ENCODE results near the gene MAPKAPK2.

The MAPKAPK2 gene

GRCh38 chr1:206699626-206700025 lies 14.9 kb downstream of the MAPKAPK2 start:
- peaks cover 33% of the 10 kb centered on the region for H3K36me3 Mint-ChIP-seq
- H3K4me1 Mint-ChIP-seq: peaks cover 95% of the 10 kb centered on the region
- no peaks in the 10 kb centered on the region for H3K9me3 Mint-ChIP-seq
- ATAC-seq: no peak
- peak overlapping the region; percentile 92 for H3K27ac Mint-ChIP-seq
- peak overlapping the region; percentile 40 for H3K4me3 Mint-ChIP-seq
- no peak for DNase-seq (ENCODE audit: low spot score in 2 of 2)

- Mint-ChIP-seq H3K27ac (peak overlapping the region; percentile 92), H3K4me3 (peak overlapping the region; percentile 40), H3K36me3 (peaks cover 24% of the 10 kb centered on the region), H3K4me1 (peaks cover 95% of the 10 kb centered on the region), H3K9me3 (no peaks in the 10 kb centered on the region)
- ATAC-seq (no peak), DNase-seq (ENCODE audit: low spot score in 2 of 2) (no peak)
Measured at GRCh38 chr1:206700445-206701036, 15.8 kb downstream of the MAPKAPK2 start.

DNA sequence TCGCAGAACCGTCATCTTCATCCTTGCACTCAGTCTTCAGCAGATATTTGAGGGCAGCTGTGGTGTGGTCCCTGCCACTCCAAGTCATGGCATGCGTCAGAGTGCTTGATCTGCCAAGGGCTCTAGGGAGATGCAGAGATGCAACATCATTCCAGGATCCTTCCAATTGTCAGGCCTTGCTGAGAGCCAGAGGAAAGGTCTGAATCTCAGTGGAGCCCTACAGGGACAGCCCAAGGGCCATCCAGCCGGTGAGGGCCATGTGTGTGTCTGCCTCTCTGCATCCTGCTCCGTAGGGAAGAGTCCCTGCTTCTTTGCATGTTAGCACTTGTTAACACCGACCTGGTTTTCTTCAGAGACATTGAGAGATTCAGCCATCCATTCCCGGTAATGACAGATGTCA lies 17.6 kb downstream of the MAPKAPK2 start:
- ATAC-seq: no peak
- Mint-ChIP-seq H3K4me1 (peaks cover 95% of the 10 kb centered on the region), H3K9me3 (no peaks in the 10 kb centered on the region), H3K4me3 (no peak overlapping the region), H3K36me3 (peaks cover 7% of the 10 kb centered on the region), H3K27ac (peak overlapping the region; percentile 90)
- DNase-seq (ENCODE audit: low spot score in 2 of 2): no peak

DNA sequence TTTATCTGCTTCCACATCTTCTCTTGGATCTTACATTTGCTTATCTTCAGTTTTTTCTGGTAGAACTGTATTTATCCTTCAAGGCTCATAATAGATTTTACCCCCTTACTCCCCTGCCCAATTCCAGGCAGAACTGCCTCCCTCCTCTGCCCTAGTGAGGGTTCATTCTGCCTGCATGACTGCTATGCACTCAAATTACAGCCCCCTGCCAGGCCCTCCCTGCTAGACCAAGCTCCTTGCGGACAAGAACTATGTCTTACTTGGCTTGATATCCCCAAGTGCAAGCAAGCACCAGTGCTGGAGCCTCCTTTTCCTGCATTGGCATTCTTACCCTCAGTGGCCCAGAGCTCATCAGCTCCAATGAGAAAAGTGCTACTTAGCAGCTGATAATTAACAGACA lies 18.1 kb downstream of the MAPKAPK2 start:
- Mint-ChIP-seq H3K27ac (peak overlapping the region; percentile 90), H3K4me3 (peak overlapping the region; percentile 68), H3K36me3 (peaks cover 6% of the 10 kb centered on the region), H3K4me1 (peaks cover 95% of the 10 kb centered on the region), H3K9me3 (no peaks in the 10 kb centered on the region)
- ATAC-seq (no peak), DNase-seq (ENCODE audit: low spot score in 2 of 2) (no peak)

- peak in 1 of 2 donors; percentile 77 for DNase-seq (ENCODE audit: low spot score in 2 of 2)
Measured at GRCh38 chr1:206703661-206704060, 19.0 kb downstream of the MAPKAPK2 start.

DNA sequence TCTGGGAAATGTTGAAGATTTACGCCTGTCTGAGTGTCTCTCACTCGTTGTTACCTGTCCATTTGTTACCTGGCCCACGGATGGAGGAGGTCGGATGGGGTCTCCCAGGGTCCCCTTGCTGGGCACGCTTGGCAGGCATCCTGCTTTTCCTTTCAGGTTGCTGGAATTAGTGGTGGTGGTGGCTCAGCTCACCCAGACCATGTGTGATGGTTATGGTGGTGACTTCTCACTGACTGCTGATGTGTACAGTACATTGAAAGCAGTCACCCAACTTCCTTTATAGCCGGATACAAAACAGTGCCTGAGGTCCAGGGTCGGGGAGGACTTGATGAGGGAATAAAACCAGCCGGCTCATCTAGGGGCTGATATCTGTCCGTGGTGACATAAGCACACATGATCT lies 19.5 kb downstream of the MAPKAPK2 start:
- DNase-seq (ENCODE audit: low spot score in 2 of 2): no peak
- Mint-ChIP-seq H3K36me3 (peaks cover 6% of the 10 kb centered on the region), H3K9me3 (no peaks in the 10 kb centered on the region), H3K4me1 (peaks cover 97% of the 10 kb centered on the region), H3K27ac (peak overlapping the region; percentile 90), H3K4me3 (peak overlapping the region; percentile 68)
- ATAC-seq: peak; percentile 65

More at GRCh38 chr1:206703661-206704060, 19.0 kb downstream of the MAPKAPK2 start:
- Mint-ChIP-seq H3K4me1 (peaks cover 97% of the 10 kb centered on the region), H3K27ac (peak overlapping the region; percentile 90), H3K9me3 (no peaks in the 10 kb centered on the region), H3K36me3 (peaks cover 6% of the 10 kb centered on the region), H3K4me3 (peak overlapping the region; percentile 68)
- ATAC-seq: peak; percentile 87

GRCh38 chr1:206705191-206705590 lies 20.5 kb downstream of the MAPKAPK2 start:
- H3K9me3 Mint-ChIP-seq: no peaks in the 10 kb centered on the region
- peaks cover 97% of the 10 kb centered on the region for H3K4me1 Mint-ChIP-seq
- peak overlapping the region; percentile 90 for H3K27ac Mint-ChIP-seq
- DNase-seq (ENCODE audit: low spot score in 2 of 2): no peak
- peak overlapping the region; percentile 68 for H3K4me3 Mint-ChIP-seq
- ATAC-seq: no peak
- peaks cover 8% of the 10 kb centered on the region for H3K36me3 Mint-ChIP-seq

- Mint-ChIP-seq H3K36me3 (peaks cover 14% of the 10 kb centered on the region), H3K9me3 (no peaks in the 10 kb centered on the region), H3K4me1 (peaks cover 96% of the 10 kb centered on the region), H3K27ac (peak overlapping the region; percentile 90), H3K4me3 (peak overlapping the region; percentile 68)
- DNase-seq (ENCODE audit: low spot score in 2 of 2) (no peak), ATAC-seq (no peak)
Measured at GRCh38 chr1:206705726-206706297, 21.1 kb downstream of the MAPKAPK2 start.

GRCh38 chr1:206706298-206706791 lies 21.6 kb downstream of the MAPKAPK2 start:
- DNase-seq (ENCODE audit: low spot score in 2 of 2): peak in 1 of 2 donors; percentile 39
- Mint-ChIP-seq H3K4me1 (peaks cover 91% of the 10 kb centered on the region), H3K9me3 (no peaks in the 10 kb centered on the region), H3K4me3 (peak overlapping the region; percentile 30), H3K27ac (peak overlapping the region; percentile 2), H3K36me3 (peaks cover 10% of the 10 kb centered on the region)
- peak; percentile 86 for ATAC-seq

- Mint-ChIP-seq H3K36me3 (peaks cover 10% of the 10 kb centered on the region), H3K27ac (peak overlapping the region; percentile 2), H3K9me3 (no peaks in the 10 kb centered on the region), H3K4me1 (peaks cover 93% of the 10 kb centered on the region), H3K4me3 (peak overlapping the region; percentile 30)
- ATAC-seq: no peak
- DNase-seq (ENCODE audit: low spot score in 2 of 2): no peak
Measured at GRCh38 chr1:206706806-206707366, 22.2 kb downstream of the MAPKAPK2 start.

- Mint-ChIP-seq H3K4me3 (peak overlapping the region; percentile 30), H3K4me1 (peaks cover 90% of the 10 kb centered on the region), H3K27ac (peak overlapping the region; percentile 2), H3K36me3 (peaks cover 13% of the 10 kb centered on the region), H3K9me3 (no peaks in the 10 kb centered on the region)
- ATAC-seq: no peak
- DNase-seq (ENCODE audit: low spot score in 2 of 2): no peak
Measured at GRCh38 chr1:206708058-206708457, 23.4 kb downstream of the MAPKAPK2 start.

DNA sequence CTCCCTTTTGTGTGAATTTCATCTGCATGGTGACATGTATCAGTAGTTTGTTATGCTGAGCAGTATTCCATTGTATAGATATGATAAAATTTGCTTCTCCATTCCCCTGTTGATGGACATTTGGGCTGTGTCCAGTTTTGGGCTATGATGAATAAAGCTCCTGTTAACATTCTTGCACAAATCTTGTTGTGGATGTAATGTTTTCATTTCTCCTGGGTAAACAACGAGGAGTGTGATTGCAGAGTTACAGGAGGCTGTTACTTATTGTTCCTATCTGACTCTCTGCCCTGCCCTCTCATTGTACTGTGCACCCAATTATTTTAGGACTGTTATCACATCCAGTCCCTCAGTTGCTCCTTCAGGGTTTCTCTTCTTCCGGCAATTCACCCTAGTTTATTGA lies 24.2 kb downstream of the MAPKAPK2 start:
- Mint-ChIP-seq H3K4me1 (peaks cover 90% of the 10 kb centered on the region), H3K4me3 (no peak overlapping the region), H3K27ac (no peak overlapping the region), H3K36me3 (peaks cover 13% of the 10 kb centered on the region), H3K9me3 (no peaks in the 10 kb centered on the region)
- ATAC-seq: no peak
- DNase-seq (ENCODE audit: low spot score in 2 of 2): no peak

GRCh38 chr1:206709322-206709721 lies 24.6 kb downstream of the MAPKAPK2 start:
- peaks cover 13% of the 10 kb centered on the region for H3K36me3 Mint-ChIP-seq
- H3K4me3 Mint-ChIP-seq: no peak overlapping the region
- no peak overlapping the region for H3K27ac Mint-ChIP-seq
- H3K9me3 Mint-ChIP-seq: no peaks in the 10 kb centered on the region
- peaks cover 88% of the 10 kb centered on the region for H3K4me1 Mint-ChIP-seq
- ATAC-seq: no peak
- no peak for DNase-seq (ENCODE audit: low spot score in 2 of 2)

DNA sequence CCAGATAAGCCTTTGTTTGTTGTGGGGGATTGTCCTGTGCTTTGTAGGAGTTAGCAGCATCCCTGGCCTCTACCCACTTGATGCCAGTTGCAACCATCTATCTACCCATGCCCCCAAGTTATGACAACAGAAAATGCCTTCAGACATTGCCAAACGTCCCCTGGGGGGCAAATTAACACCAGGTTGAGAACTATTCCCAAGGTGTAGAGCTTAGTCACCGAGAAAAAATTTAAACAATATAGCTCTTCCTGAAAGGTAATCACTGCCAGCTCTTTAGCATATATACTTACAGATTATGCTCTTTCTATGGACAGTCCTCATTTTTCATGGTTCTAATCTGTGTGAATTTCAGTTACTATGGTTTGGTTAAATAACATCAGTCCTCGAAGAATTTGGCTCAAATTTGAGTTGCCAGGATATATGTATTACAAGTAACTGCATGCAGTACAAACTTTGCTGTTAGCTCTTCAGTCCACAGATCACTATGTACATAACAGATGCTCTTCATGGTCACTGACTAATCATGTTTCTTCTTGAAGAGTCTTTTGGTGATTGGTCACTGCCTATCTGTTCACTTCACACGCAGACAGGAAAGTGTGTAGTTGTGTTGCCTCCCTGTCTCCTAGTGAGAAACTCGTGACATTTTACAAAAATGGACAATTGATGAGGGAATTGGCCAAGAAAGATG lies 25.2 kb downstream of the MAPKAPK2 start:
- no peaks in the 10 kb centered on the region for H3K9me3 Mint-ChIP-seq
- DNase-seq (ENCODE audit: low spot score in 2 of 2) (no peak), ATAC-seq (peak; percentile 42)
- H3K36me3 Mint-ChIP-seq: peaks cover 13% of the 10 kb centered on the region
- peaks cover 88% of the 10 kb centered on the region for H3K4me1 Mint-ChIP-seq
- peak overlapping the region; percentile 11 for H3K27ac Mint-ChIP-seq
- no peak overlapping the region for H3K4me3 Mint-ChIP-seq

- no peak for DNase-seq (ENCODE audit: low spot score in 2 of 2)
- peaks cover 88% of the 10 kb centered on the region for H3K4me1 Mint-ChIP-seq
- H3K36me3 Mint-ChIP-seq: peaks cover 13% of the 10 kb centered on the region
- no peak for ATAC-seq
- peak overlapping the region; percentile 11 for H3K27ac Mint-ChIP-seq
- H3K9me3 Mint-ChIP-seq: no peaks in the 10 kb centered on the region
- no peak overlapping the region for H3K4me3 Mint-ChIP-seq
Measured at GRCh38 chr1:206710460-206710823, 25.7 kb downstream of the MAPKAPK2 start.

Measured in stimulated activated effector memory CD8-positive, alpha-beta T cell treated with anti-CD3 and anti-CD28 coated beads, Interleukin-12 subunit alpha, Interleukin-12 subunit beta, amount 100 ng/mL, for 72 hours (primary cell).